Fibroblast of villous mesenchyme (primary cell): ENCODE measurements around the gene GLI1. TPM values are rescaled to one million over a fixed set of nuclear protein-coding genes. Genes with fewer than 3 reads are reported as not detected.
"Not testable (repeated sequence)": the region's sequence is repeated elsewhere in the genome, so short reads cannot be mapped to it uniquely, and the experiment has no call there.

ENCODE experiments used
- DNase-seq: peaks from one replicate; pipeline ENCODE4 v3.0.0-alpha.2; 2010; ENCODE audit warnings: low read depth
- H3K4me3 ChIP-seq: 2 replicates; pipeline ENCODE4 v1.5.1; 2011; ENCODE audit warnings: low read depth, mild to moderate bottlenecking, low read length
- CTCF ChIP-seq: IDR thresholded peaks from 2 replicates; pipeline ENCODE4 v1.5.1; 2012; ENCODE audit warnings: low read depth, mild to moderate bottlenecking, low read length; ENCODE audit not compliant: insufficient read depth
- total RNA-seq: library from RNA; depleted of rRNA; stranded (reverse); fragments of >200 nt; gene quantifications from 2 replicates; pipeline ENCODE4 v1.2.3, GENCODE V29; 2012

The GLI1 gene
- total RNA-seq, 1 donor: 0.86 TPM

GRCh38 chr12:57420482-57420881 is 39.1 kb upstream of the GLI1 start:
- no peak overlapping the region for H3K4me3 ChIP-seq
- TF ChIP-seq CTCF: no peak
- no peak for DNase-seq

GRCh38 chr12:57426948-57427347 is 32.6 kb upstream of the GLI1 start:
- not testable (repeated sequence) for H3K4me3 ChIP-seq, DNase-seq

- H3K4me3 ChIP-seq: no peak overlapping the region
- no peak for DNase-seq
- TF ChIP-seq CTCF: no peak
These were observed 30.6 kb upstream of the GLI1 start for GRCh38 chr12:57428965-57429364.

GRCh38 chr12:57429473-57430111 is 30.0 kb upstream of the GLI1 start:
- peak overlapping the region; percentile 73 for H3K4me3 ChIP-seq
- no peak for TF ChIP-seq CTCF
- DNase-seq: no peak

- TF ChIP-seq CTCF: no peak
- peak; percentile 49 for DNase-seq
- peak overlapping the region; percentile 73 for H3K4me3 ChIP-seq
These were observed 29.3 kb upstream of the GLI1 start for GRCh38 chr12:57430112-57430930.

- DNase-seq: peak; percentile 96
- TF ChIP-seq CTCF: no peak
- peak within 1 kb of the TSS; percentile 73 for H3K4me3 ChIP-seq
These were observed 28.5 kb upstream of the GLI1 start, which contains the start of gene R3HDM2 for GRCh38 chr12:57430931-57431566. Gene R3HDM2, minus strand, starts transcription at chr12:57431043. Its CDS starts 120,615 bp downstream, at chr12:57310428.

GRCh38 chr12:57431654-57432188 is 27.9 kb upstream of the GLI1 start:
- no peak overlapping the region for H3K4me3 ChIP-seq
- no peak for TF ChIP-seq CTCF
- DNase-seq: no peak
